Stomach (tissue), 4 donors: ENCODE results near the gene PCDH18.

Experiments
- CTCF ChIP-seq, 7 experiments: fragments of 450-650 bp in 4 of 7; fragments of 200-600 bp in 3 of 7; sonication (generic) in 3 of 7; IDR thresholded peaks; one replicate each; pipeline ENCODE4 v1.5.1; 2016 to 2019; ENCODE audit warnings: antibody characterized with exemption in 7 of 7, control low read depth in 2 of 7, mild to moderate bottlenecking in 1 of 7
- EP300 ChIP-seq: sonication (generic); formaldehyde crosslinking; IDR thresholded peaks from one replicate; pipeline ENCODE4 v1.6.1; 2017; ENCODE audit warnings: antibody characterized with exemption
- POLR2A ChIP-seq, 4 donors: fragments of 450-650 bp; IDR thresholded peaks; one replicate each; pipeline ENCODE4 v1.6.1; 2016; ENCODE audit warnings: antibody characterized with exemption in 4 of 4, control low read depth in 2 of 4, mild to moderate bottlenecking in 1 of 4, moderate library complexity in 1 of 4

GRCh38 chr4:137572647-137573046 lies 40.4 kb upstream of the PCDH18 start:
- TF ChIP-seq EP300 (no peak), POLR2A (IDR thresholded peaks at IDR 0.05) (no peak), CTCF (IDR thresholded peaks at IDR 0.05) (no peak)
